D721Med (cell line): ENCODE results near the gene RHOH.

ENCODE experiments used
- DNase-seq: peaks from one replicate; pipeline ENCODE4 v3.0.0; 2011; ENCODE audit warnings: low spot score; ENCODE audit not compliant: insufficient read length
- FAIRE-seq: peaks from 2 replicates; lab custom pipeline; 2011; peaks lifted over from hg19 to GRCh38; lab: Jason Lieb, UNC
- CTCF ChIP-seq: IDR thresholded peaks from 2 replicates; pipeline ENCODE4 v1.5.1; 2012; ENCODE audit warnings: mild to moderate bottlenecking, control low read depth; ENCODE audit not compliant: insufficient read depth; ENCODE audit errors: missing control alignments

Gene RHOH

GRCh38 chr4:40234519-40235039, 37.7 kb downstream of the RHOH start:
- FAIRE-seq, result no peak
- DNase-seq, result no peak
- no peak for TF ChIP-seq CTCF

GRCh38 chr4:40238008-40238699, 41.3 kb downstream of the RHOH start:
- no peak for TF ChIP-seq CTCF
- no peak for DNase-seq
- FAIRE-seq, result no peak

GRCh38 chr4:40238700-40239548, 42.1 kb downstream of the RHOH start:
- no peak for TF ChIP-seq CTCF
- no peak for DNase-seq
- no peak for FAIRE-seq

- DNase-seq (no peak), FAIRE-seq (no peak)
- TF ChIP-seq CTCF, result no peak
Measured at GRCh38 chr4:40240040-40240653, 43.3 kb downstream of the RHOH start.

- FAIRE-seq (no peak), DNase-seq (no peak)
- TF ChIP-seq CTCF, result no peak
Measured at GRCh38 chr4:40241026-40241425, 44.2 kb downstream of the RHOH start.

- FAIRE-seq (no peak), DNase-seq (no peak)
- no peak for TF ChIP-seq CTCF
Measured at GRCh38 chr4:40241941-40242340, 45.1 kb downstream of the RHOH start.
